Measurements from ENCODE around the gene DHX8.

DHX8 gene

GRCh38 chr17:43546319-43547188 is 62.8 kb downstream of the DHX8 start, which contains the start of gene ETV4:
Gene ETV4 (minus strand): TSS chr17:43546340. CDS start chr17:43545617, 723 bp downstream.
- peak; percentile 20 to 95 (median 83) for DNase-seq

- no peak for DNase-seq
Observed at GRCh38 chr17:43547189-43547550, 63.4 kb downstream of the DHX8 start.

- no peak for DNase-seq
Observed at GRCh38 chr17:43547659-43548256, 64.0 kb downstream of the DHX8 start.

DNA sequence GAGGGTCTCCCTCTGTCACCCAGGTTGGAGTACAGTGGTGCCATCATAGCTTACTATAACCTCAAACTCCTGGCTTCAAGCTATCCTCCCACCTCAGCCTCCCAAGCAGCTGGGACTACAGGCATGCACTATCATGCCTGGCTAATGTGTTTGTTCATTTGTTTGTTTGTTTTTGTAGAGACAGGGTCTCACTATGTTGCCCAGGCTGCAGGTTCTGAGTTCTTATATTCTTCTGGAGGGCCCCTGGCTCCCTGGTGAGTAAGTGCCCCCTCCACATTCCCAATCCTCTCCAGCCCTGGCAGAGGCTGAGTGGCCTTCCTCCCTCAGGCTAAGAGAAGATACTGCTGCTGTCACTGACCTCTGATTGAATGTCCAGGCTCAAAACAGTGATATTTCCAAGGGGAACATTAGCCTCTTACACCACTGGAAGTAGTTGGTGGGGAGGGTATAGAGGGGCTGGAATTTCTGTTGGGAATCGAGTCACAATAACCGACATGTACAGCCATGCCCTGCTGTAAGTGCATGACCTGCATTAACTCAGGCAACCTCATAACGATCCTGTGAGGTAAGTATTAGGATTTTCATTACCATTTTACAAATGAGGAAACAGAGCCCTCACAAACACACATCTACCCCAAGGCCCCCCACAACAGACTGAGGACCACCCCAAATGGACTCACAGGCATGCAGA is 65.1 kb downstream of the DHX8 start:
- DNase-seq, result no peak

- no peak for DNase-seq
Observed at GRCh38 chr17:43549496-43549895, 65.7 kb downstream of the DHX8 start.

DNA sequence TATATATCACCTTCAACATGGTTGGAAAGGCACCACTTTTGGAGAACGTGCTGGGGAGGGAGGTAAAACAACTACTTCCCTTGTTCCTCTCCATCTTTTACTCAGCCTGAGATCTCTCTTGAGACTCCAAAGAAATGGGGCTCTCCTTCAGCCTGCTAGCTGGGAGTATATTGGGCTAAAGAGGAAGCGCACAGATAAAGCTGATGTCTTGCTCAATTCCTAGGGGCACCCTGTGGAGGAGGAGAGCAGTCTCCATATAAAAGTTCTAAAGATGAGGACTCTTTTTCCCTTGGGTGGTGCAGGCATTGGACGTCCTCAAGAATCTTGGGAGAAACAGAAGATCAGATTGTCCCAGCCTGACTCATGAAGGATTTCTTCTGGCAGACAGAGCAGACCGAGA is 67.0 kb downstream of the DHX8 start:
- DNase-seq, result no peak

GRCh38 chr17:43552229-43552837 is 68.6 kb downstream of the DHX8 start:
- DNase-seq, result no peak

DNA sequence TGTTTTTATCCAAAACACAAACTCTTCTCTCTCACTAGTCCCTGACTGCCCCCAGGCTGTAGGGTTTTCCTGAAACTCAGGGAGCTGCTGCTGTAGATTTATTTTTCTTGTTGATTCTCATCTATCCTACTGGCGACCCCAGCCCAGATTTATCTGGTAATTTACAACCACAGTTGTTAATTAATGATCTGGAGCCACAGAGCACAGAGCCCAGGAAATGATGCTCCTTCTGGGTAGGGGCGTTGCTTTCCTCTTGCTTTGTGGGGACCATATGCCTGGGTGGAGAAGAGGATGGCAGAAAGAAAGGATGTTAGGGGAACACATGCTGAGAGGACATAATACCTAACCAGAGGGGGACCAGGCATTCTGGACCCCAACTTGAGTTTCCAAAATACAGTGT is 69.8 kb downstream of the DHX8 start:
- DNase-seq, result no peak

DNA sequence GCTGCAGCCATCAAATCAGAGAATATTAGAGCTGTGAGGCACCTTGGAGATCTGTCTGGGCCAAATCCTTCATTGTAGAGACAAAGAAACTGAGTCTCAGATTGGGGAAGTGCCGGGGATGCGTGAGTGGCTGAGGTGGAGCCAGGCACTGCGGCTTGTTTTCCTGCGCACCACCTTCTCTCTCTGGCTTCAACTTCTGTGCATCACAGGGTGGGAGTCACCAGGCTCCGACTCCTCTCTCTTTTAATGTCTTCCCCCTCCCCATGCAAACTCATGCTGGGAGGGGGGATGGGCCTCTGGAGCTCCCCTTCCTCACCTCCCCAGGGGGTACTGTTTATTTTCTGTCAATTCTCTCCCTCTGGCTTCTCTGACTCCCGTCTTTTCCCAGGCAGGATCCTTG is 71.1 kb downstream of the DHX8 start:
- DNase-seq, result no peak

- no peak for DNase-seq
Observed at GRCh38 chr17:43556292-43556691, 72.5 kb downstream of the DHX8 start.

DNA sequence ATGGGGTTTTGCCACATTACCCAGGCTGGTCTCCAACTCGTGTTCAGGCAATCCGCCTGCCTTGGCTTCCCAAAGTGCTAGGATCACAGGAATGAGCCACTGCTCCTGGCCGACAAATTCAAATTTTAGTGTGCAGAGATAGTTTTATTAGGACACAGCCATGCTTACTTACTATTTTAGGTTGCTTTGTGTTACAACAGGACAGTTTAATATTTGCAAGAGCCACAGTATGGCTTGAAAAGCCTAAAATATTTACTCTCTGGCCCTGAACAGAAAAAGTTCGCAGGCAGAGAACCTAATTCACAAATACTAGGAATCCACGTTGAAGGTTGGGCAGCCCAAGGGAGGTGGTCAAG is 75.0 kb downstream of the DHX8 start:
- no peak for DNase-seq

GRCh38 chr17:43559161-43559816 is 75.5 kb downstream of the DHX8 start:
- DNase-seq, result no peak

DNA sequence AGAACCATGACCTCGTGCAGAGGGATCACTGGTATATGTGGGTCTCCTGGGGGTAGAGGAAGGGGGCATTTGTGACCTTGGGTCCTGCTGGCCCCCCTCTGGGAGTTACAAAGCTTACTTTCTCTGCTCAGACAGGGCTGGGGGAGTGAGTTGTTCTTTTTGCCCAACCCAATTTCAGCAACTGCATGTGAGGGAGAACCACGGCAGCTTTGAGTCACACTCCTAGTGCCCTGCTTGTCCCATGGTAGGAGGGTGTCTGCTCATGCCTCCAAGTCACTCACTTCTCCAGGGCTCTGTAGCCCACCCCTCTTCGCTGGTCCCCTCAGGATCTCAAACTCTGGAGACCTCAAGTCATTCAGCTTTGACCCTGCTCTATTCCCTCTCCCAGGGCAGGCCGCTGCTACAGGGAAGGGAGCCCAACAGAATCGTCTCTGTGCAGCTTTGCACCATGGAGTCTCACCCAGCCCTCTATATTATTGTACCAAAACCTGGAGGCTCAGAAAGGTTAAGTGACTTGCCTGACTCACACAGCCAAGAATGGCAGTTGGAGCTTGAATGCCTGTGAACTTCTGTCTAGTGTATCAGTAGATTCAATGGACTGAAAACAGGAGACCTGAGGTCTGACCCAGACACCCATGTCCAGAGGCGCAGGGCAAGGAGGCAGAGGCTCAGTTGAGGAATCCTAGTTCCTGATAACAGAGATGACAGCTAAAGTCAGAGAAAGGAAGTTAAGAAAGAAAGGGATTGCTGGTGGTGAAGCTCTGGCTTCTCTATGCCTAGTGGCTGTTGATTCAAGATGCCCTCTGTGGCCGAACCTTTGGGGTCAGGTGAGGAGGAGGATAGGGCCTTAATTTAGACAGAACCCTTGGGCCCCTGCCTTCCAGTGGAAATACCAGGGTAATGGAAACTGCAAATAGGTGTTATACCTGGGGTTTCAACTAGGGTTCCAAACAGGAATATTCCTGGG is 77.0 kb downstream of the DHX8 start:
- no peak for DNase-seq

GRCh38 chr17:43562679-43563599 is 79.2 kb downstream of the DHX8 start:
- no peak for DNase-seq

GRCh38 chr17:43563600-43564594 is 80.1 kb downstream of the DHX8 start:
- DNase-seq, result no peak

- no peak for DNase-seq
Observed at GRCh38 chr17:43568506-43569082, 84.8 kb downstream of the DHX8 start.

DNA sequence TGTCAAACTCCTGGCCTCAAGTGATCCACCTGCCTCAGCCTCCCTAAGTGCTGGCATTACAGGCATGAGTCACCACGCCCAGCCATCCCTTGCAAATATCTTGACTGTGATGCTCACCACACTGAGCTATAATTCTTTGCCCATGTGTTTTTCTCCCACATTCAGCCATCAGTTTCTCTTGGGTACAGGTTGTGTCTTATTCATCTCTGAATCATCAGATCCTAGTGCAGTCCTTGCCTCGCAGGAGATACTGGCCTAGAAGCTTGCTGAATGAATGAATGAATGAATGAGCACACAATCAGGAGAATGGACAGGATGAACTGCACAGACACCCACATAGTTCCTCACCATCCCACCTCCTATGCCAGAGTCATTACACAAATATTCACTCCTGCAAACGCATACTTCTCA is 86.7 kb downstream of the DHX8 start:
- DNase-seq, result peak in 20 of 56 donors; percentile 1 to 49 (median 18)

Measured in nucleus accumbens (tissue), 56 donors.